Bronchial epithelial cell (primary cell): ENCODE data around the gene LYPLAL1. TPM values are rescaled to one million over a fixed set of nuclear protein-coding genes. Genes with fewer than 3 reads are reported as not detected.

Experiments used
- DNase-seq: peaks from one replicate; pipeline ENCODE4 v3.0.0-alpha.2; 2010; ENCODE audit warnings: low read depth
- FAIRE-seq: peaks from 2 replicates; lab custom pipeline; 2011; peaks lifted over from hg19 to GRCh38; lab: Jason Lieb, UNC
- H3K27me3 ChIP-seq: 2 replicates; pipeline ENCODE4 v1.5.1; 2011; ENCODE audit warnings: low read length; ENCODE audit not compliant: control insufficient read depth, insufficient read depth
- H3K36me3 ChIP-seq: 2 replicates; pipeline ENCODE4 v1.5.1; 2011; ENCODE audit warnings: low read length; ENCODE audit not compliant: control insufficient read depth, insufficient read depth
- H3K4me3 ChIP-seq: 2 replicates; pipeline ENCODE4 v1.5.1; 2011; ENCODE audit warnings: mild to moderate bottlenecking, low read depth, low read length, control low read depth
- CTCF ChIP-seq: IDR thresholded peaks from 2 replicates; pipeline ENCODE4 v1.5.1; 2011; ENCODE audit warnings: mild to moderate bottlenecking, moderate library complexity, low read length, control low read depth, inconsistent platforms; ENCODE audit not compliant: insufficient read depth, severe bottlenecking
- total RNA-seq: library from RNA; depleted of rRNA; stranded (reverse); fragments of >200 nt; gene quantifications from 2 replicates; pipeline ENCODE4 v1.2.1, GENCODE V29; 2014

Gene LYPLAL1
- total RNA-seq, 1 donor from 2014 or later: 12.1 TPM

- no peak overlapping the region for H3K4me3 ChIP-seq
- no peak for TF ChIP-seq CTCF
- DNase-seq (no peak), FAIRE-seq (no peak)
- H3K27me3 ChIP-seq: no peaks in the 10 kb centered on the region
- H3K36me3 ChIP-seq: no peaks in the 10 kb centered on the region
Measured at GRCh38 chr1:219161371-219161770, 12.3 kb upstream of the LYPLAL1 start.

- no peak for DNase-seq
- no peak for TF ChIP-seq CTCF
- Histone ChIP-seq H3K4me3 (no peak overlapping the region), H3K36me3 (no peaks in the 10 kb centered on the region), H3K27me3 (no peaks in the 10 kb centered on the region)
- no peak for FAIRE-seq
Measured at GRCh38 chr1:219163401-219163954, 10.2 kb upstream of the LYPLAL1 start.

GRCh38 chr1:219171192-219171935 is 2.3 kb upstream of the LYPLAL1 start:
- no peaks in the 10 kb centered on the region for H3K27me3 ChIP-seq
- H3K4me3 ChIP-seq: no peak overlapping the region
- H3K36me3 ChIP-seq: no peaks in the 10 kb centered on the region
- FAIRE-seq (no peak), DNase-seq (peak; percentile 11)
- no peak for TF ChIP-seq CTCF

GRCh38 chr1:219172821-219173220 is 857 bp upstream of the LYPLAL1 start:
- no peak for TF ChIP-seq CTCF
- Histone ChIP-seq H3K27me3 (no peaks in the 10 kb centered on the region), H3K4me3 (no peak overlapping the region), H3K36me3 (no peaks in the 10 kb centered on the region)
- no peak for FAIRE-seq
- DNase-seq: no peak

- no peak for TF ChIP-seq CTCF
- FAIRE-seq: no peak
- no peak for DNase-seq
- H3K36me3 ChIP-seq: no peaks in the 10 kb centered on the region
- no peaks in the 10 kb centered on the region for H3K27me3 ChIP-seq
- H3K4me3 ChIP-seq: peak overlapping the region; percentile 77
Measured at GRCh38 chr1:219173434-219173757, 282 bp upstream of the LYPLAL1 start.
